Gastrocnemius medialis (tissue), 4 donors: ENCODE measurements around the gene CTNNBL1. TPM values are rescaled to one million over a fixed set of nuclear protein-coding genes. Genes with fewer than 3 reads are reported as not detected.

ENCODE experiments used
- ATAC-seq, 2 donors: fragments of 150-250 bp; one replicate each; pipeline ENCODE4 v1.9.1; 2016
- DNase-seq, 2 donors: peaks; one replicate each; pipeline ENCODE4 v3.0.0-alpha.2; 2019
- H3K27ac ChIP-seq, 4 donors: fragments of 200-600 bp; sonication (generic); 1 replicate in 1 of 4; 2 replicates in 3 of 4; pipeline ENCODE4 v1.5.1; 2016 to 2018; ENCODE audit warnings: mild to moderate bottlenecking in 2 of 4, moderate library complexity in 1 of 4
- H3K27me3 ChIP-seq, 3 donors: fragments of 200-600 bp; sonication (generic) in 2 of 3; 1 replicate in 1 of 3; 2 replicates in 2 of 3; pipeline versions ENCODE4 v1.5.1 to v1.6.0; 2016 to 2019; ENCODE audit warnings: mild to moderate bottlenecking in 1 of 3, moderate library complexity in 1 of 3
- H3K36me3 ChIP-seq, 2 donors: fragments of 200-600 bp; sonication (generic) in 1 of 2; one replicate each; pipeline ENCODE4 v1.5.1; 2017 to 2018
- H3K4me1 ChIP-seq, 2 donors: fragments of 200-600 bp; sonication (generic) in 1 of 2; one replicate each; pipeline ENCODE4 v1.5.1; 2016 to 2017; ENCODE audit warnings: mild to moderate bottlenecking in 2 of 2
- H3K4me3 ChIP-seq, 4 donors: fragments of 200-600 bp; sonication (generic) in 3 of 4; 1 replicate in 1 of 4; 2 replicates in 3 of 4; pipeline ENCODE4 v1.5.1; 2016 to 2019; ENCODE audit warnings: mild to moderate bottlenecking in 2 of 4
- H3K9me3 ChIP-seq, 3 donors: fragments of 200-600 bp; sonication (generic) in 2 of 3; 1 replicate in 1 of 3; 2 replicates in 2 of 3; pipeline ENCODE4 v1.5.1; 2016 to 2019
- CTCF ChIP-seq, 5 experiments: fragments of 450-650 bp in 3 of 5; fragments of 200-600 bp in 2 of 5; sonication (generic) in 2 of 5; IDR thresholded peaks in 4 of 5; conservative IDR thresholded peaks in 1 of 5; 1 replicate in 4 of 5; 2 replicates in 1 of 5; pipeline ENCODE4 v1.5.1; 2016 to 2019; ENCODE audit warnings: antibody characterized with exemption in 5 of 5, mild to moderate bottlenecking in 3 of 5, moderate library complexity in 3 of 5
- POLR2A ChIP-seq, 2 donors: fragments of 450-650 bp; IDR thresholded peaks; one replicate each; pipeline ENCODE4 v1.6.1; 2017; ENCODE audit warnings: antibody characterized with exemption in 2 of 2, mild to moderate bottlenecking in 2 of 2, moderate library complexity in 2 of 2
- in situ Hi-C, 4 donors: fragments of 200-750 bp; cut with MboI; loops; one replicate each; pipeline versions ENCODE4 v1.15.0 to v1.8.0; 2017; ENCODE audit warnings: low sequenced_read_pairs in 4 of 4
- intact Hi-C: fragments of 100-400 bp; cut with DNase I; formaldehyde crosslinking; loops from one replicate; pipeline ENCODE4 v1.15.1; 2023; ENCODE audit warnings: low total_unique reads
- total RNA-seq, 4 donors: library from RNA; depleted of rRNA; stranded (reverse); fragments of >200 nt; gene quantifications; one replicate each; pipeline versions ENCODE4 v1.1.0 to v1.2.3, GENCODE V29; 2016

The CTNNBL1 gene
- total RNA-seq, 4 donors from 2014 or later, result 23.1 to 35.4 (median 30.3) TPM

DNA sequence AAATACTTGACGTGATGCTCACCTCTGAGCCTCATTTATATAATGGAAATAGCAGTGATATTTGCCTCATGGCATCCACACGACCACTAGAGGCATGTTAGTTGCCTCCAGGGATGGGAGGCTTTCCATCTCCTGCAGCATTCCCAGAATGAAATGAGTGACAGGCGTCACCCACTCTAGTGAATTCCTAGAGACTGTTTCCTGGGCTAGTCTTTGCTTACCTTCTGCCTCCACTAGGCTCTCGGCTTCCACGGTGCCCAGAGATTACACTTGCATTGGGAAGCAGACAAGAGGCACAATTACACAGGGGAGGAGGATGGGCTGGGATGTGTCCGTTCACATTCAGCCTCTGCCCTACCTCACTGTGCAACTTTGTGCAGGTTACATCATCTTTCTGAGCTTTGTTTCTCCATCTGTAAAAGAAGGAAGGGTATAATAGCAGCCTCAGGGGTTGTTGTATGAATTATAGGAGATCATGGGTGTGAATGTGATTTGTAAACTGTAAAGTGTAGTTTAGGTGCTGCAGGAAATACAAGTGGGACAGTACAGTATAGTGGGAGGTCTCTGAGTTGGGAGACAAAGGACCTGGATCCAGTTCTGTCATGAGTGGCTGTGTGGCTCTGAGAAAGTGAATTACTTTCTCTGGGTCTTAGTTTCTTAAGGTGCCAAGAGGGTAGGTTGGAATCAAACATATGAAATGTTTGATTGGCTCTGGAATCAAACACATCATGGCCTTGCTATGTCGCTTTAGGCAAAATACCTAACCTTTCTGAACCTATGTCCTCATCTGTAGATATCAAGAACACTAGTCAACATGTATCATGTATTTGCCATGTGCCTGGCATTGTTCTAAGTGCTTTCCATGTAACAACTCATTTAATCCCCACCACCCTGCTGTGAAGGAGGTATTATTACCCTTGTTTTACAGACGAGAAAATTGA is 205.5 kb downstream of the CTNNBL1 start:
- Histone ChIP-seq H3K27me3 (peaks cover 27 to 40% (median 37%) of the 10 kb centered on the region in 3 donors), H3K27ac (no peak overlapping the region), H3K4me1 (peaks cover 0 to 6% of the 10 kb centered on the region in 2 donors), H3K36me3 (no peaks in the 10 kb centered on the region), H3K4me3 (no peak overlapping the region), H3K9me3 (no peaks in the 10 kb centered on the region)
- TF ChIP-seq CTCF (IDR thresholded peaks at IDR 0.05 in 4 of 5, conservative IDR thresholded peaks at IDR 0.05 in 1 of 5) (no peak), POLR2A (IDR thresholded peaks at IDR 0.05) (no peak)
- ATAC-seq (no peak), DNase-seq (no peak)
- intact Hi-C loops, result loop anchor here (5.0 to 10.0 kb wide), 2 partner anchors 265 to 323 kb away; partner anchors contain the start of gene TGM2
- in situ Hi-C loops, result loop anchor here in 1 of 4 donors (25.0 kb wide), 1 partner anchor 87 kb away; no protein-coding TSS in a partner anchor

- in situ Hi-C loops, result loop anchor here in 1 of 4 donors (25.0 kb wide), 1 partner anchor 89 kb away; no protein-coding TSS in a partner anchor
- H3K4me3 ChIP-seq, result no peak overlapping the region
- TF ChIP-seq POLR2A (IDR thresholded peaks at IDR 0.05) (no peak), CTCF (IDR thresholded peaks at IDR 0.05 in 4 of 5, conservative IDR thresholded peaks at IDR 0.05 in 1 of 5) (no peak)
- no peak overlapping the region for H3K27ac ChIP-seq
- H3K9me3 ChIP-seq, result no peaks in the 10 kb centered on the region
- intact Hi-C loops, result loop anchor here (5.0 to 10.0 kb wide), 2 partner anchors 264 to 321 kb away; partner anchors contain the start of gene TGM2
- peaks cover 33 to 55% (median 44%) of the 10 kb centered on the region in 3 donors for H3K27me3 ChIP-seq
- DNase-seq, result no peak
- peaks cover 0 to 6% of the 10 kb centered on the region in 2 donors for H3K4me1 ChIP-seq
- H3K36me3 ChIP-seq, result no peaks in the 10 kb centered on the region
- no peak for ATAC-seq
Measured at GRCh38 chr20:37901240-37901639, 207.4 kb downstream of the CTNNBL1 start.

DNA sequence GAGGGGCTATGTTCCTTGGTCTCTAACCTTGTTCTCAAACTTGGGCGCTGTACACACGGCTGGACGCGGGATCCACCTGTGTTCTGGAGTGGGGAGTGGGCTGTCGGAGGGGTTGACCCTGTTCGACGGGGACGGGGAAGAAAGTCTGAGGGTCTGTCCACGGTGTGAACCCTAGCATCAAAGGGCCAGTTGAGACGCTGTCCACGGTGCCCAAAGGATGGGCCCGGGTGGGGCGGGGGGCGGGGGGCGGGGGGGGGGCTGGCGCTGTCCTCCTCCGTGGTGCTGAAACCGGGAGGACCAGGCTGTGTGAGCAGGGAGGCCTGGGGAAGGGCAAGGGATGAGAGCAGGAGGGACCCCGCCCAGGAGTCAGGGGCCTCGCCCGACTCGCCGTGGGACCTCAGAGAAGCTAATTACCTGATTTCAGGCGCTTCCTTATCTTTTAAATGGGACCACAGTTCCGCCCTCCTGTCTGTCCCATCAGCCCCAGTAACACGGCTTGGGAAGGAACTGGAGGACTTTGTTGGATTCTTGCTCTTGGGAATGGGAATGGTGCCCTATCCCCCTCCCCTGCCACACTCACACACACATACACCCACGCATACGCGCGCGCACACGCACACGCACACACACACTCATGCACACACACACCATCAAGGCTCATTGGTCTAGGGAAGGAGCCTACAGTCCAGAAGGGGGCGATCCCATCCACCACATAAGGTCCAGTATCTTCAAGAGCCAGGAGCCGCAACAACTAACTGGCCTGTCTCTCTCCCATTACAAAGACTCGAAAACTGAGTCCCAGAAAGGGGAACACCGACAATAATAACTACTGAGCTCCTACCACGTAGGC is 208.0 kb downstream of the CTNNBL1 start:
- TF ChIP-seq CTCF (IDR thresholded peaks at IDR 0.05 in 4 of 5, conservative IDR thresholded peaks at IDR 0.05 in 1 of 5), result peak in 4 of 5 experiments; percentile 25 to 68 (median 38)
- no peak for TF ChIP-seq POLR2A (IDR thresholded peaks at IDR 0.05)
- DNase-seq, result peak; percentile 17 to 45
- Histone ChIP-seq H3K9me3 (no peaks in the 10 kb centered on the region), H3K36me3 (no peaks in the 10 kb centered on the region), H3K27me3 (peaks cover 38 to 61% (median 44%) of the 10 kb centered on the region in 3 donors), H3K4me1 (peaks cover 0 to 6% of the 10 kb centered on the region in 2 donors), H3K27ac (no peak overlapping the region), H3K4me3 (peak overlapping the region in 1 of 4 donors; percentile 46)
- peak; percentile 66 to 75 for ATAC-seq
- intact Hi-C loops (loop anchor here (1.0 to 10.0 kb wide), 3 partner anchors 91 to 320 kb away; partner anchors contain the start of gene TGM2), in situ Hi-C loops (loop anchor here in 1 of 4 donors (25.0 kb wide), 1 partner anchor 90 kb away; no protein-coding TSS in a partner anchor)
